HUES64 (cell line): Measurements from ENCODE around the gene EDN2.

Experiments used
- H3K27ac ChIP-seq: 2 replicates; pipeline ENCODE4 v1.7.0; 2013; ENCODE audit warnings: low read depth, low read length, inconsistent platforms
- H3K27me3 ChIP-seq: 2 replicates; pipeline ENCODE4 v1.6.1; 2013; ENCODE audit warnings: mild to moderate bottlenecking, low read length; ENCODE audit not compliant: insufficient read depth
- H3K36me3 ChIP-seq: 2 replicates; pipeline ENCODE4 v1.6.1; 2013; ENCODE audit warnings: mild to moderate bottlenecking, low read length; ENCODE audit not compliant: insufficient read depth
- H3K4me1 ChIP-seq: 2 replicates; pipeline ENCODE4 v1.6.1; 2013; ENCODE audit warnings: mild to moderate bottlenecking, low read length, moderate library complexity; ENCODE audit not compliant: insufficient read depth
- H3K4me3 ChIP-seq: 2 replicates; pipeline ENCODE4 v1.5.1; 2013; ENCODE audit warnings: mild to moderate bottlenecking, low read length, moderate library complexity
- H3K9ac ChIP-seq: 2 replicates; pipeline ENCODE4 v1.6.1; 2013; ENCODE audit warnings: mild to moderate bottlenecking, low read depth, low read length
- H3K9me3 ChIP-seq: 2 replicates; pipeline ENCODE4 v1.6.1; 2013; ENCODE audit warnings: low read depth, low read length; ENCODE audit not compliant: insufficient read depth
- WGBS: fragments of 150-250, 120-280 bp; methylation state at CpG from one replicate; pipeline ENCODE4 v1.1.7; 2013; ENCODE audit warnings: missing lambda C conversion rate; 5-methylcytosine and 5-hydroxymethylcytosine counted together

EDN2 gene

DNA sequence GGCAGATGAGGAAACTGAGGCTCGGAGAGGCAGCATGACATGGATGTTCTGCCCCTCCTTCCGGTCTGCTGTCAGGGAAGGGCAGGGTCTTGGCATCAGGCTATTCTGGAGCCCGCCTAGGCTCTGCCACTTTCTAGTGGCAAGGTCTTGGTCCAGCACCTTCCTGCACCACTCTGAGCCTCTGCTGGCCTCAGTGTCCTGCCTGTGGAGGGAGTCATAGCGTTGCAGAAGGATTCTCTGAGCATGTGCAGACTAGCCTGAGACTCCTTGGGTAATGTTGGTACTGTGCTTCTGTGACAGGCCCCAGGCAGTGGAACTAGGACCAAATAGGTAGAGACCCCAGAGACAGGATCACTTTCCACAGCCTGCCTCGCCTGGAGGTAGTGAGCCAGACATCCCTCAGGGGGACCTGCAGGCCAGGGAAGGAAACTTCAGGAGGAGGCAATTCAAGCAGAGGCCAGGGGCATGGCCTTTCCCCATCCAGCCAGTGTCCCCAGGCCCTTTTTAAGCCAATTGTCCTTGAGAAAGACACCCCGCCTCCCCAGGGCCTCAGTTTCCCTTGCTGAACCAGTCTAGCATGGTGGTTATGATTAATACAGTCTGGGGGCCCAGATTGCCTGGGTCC lies 10.6 kb downstream of the EDN2 start:
- H3K4me1 ChIP-seq = no peaks in the 10 kb centered on the region; the same call in 1 of the 2 replicates
- no peak overlapping the region for H3K9ac ChIP-seq
- H3K4me3 ChIP-seq = no peak overlapping the region
- WGBS = 93% methylated on average over 6 of the region's 6 CpGs
- H3K27me3 ChIP-seq = no peaks in the 10 kb centered on the region
- no peaks in the 10 kb centered on the region for H3K9me3 ChIP-seq
- no peaks in the 10 kb centered on the region for H3K36me3 ChIP-seq
- no peak overlapping the region for H3K27ac ChIP-seq

DNA sequence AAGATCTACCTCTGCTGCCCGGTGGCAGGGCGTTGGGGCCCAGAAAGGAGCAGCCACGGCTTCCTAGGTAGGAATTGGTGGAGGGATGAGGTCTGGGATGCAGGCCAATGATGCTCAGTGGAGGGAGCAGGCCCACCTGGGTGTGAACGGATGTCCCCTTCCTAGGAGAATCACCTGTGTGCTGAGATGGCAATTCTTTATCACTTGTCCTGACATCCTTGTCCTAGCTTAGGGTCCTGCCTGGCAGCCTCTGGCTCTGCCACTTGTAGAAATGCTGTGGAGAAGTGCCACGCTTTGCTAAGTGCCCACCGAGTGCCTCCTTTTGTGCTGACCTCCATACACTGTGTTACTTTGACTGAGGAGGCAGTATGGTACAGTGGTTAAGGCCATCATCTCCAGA lies 12.8 kb downstream of the EDN2 start:
- Histone ChIP-seq H3K9me3 (no peaks in the 10 kb centered on the region), H3K9ac (no peak overlapping the region), H3K27ac (no peak overlapping the region), H3K36me3 (no peaks in the 10 kb centered on the region), H3K4me3 (no peak overlapping the region), H3K4me1 (no peaks in the 10 kb centered on the region; the same call in 1 of the 2 replicates), H3K27me3 (no peaks in the 10 kb centered on the region)
- WGBS = 90% methylated on average over 6 of the region's 6 CpGs

DNA sequence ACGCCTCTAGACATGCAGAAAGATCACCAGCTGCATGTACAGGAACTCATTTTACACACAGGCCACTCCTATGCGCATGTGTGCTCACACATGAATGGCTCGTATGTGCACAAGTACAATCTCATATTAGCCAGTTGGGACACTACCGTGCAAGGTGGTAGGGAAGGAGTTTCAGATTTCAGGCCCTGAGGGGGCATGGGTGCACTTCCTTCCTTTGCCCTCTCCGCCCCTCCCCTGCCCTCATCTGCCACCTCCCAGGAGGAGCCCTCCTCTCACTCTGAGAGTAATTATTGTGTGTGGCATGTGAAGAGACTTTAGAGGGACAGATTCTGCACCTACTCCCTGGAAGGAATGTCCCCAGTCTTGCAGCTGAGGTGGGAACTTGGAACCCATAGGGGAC lies 14.8 kb downstream of the EDN2 start:
- no peak overlapping the region for H3K27ac ChIP-seq

DNA sequence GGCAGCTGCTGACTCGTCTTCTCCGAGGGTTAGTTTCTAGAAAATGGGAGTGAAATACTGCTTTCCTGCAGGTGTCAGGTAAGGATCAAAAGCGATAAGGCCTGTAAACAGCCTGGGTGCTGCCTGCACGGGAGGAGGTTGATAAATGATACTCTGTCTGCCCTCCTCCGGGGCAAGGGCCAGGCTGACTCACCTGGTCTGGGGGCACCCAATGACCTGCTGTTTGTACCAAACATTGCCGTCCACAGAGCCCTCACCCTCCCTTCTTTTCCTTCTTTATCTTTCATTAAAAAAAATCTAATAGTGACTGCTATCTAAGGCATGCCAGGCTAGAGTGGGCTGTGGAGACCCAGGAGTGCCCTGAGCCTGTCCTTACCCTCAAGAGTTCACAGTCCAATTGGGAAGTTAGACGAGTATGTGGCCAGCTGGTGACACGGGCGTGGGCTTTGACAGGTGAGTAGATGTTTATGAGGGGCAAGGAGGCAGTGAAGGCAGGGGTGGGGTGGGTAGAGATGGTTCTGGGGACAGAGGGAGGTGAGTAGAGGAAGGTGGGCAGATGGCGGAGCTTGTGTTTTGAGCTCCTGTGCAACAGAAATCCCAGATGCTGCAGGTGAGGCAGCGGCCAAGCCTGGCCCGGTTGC lies 16.2 kb downstream of the EDN2 start:
- no peaks in the 10 kb centered on the region for H3K9me3 ChIP-seq
- H3K4me3 ChIP-seq = no peak overlapping the region
- no peaks in the 10 kb centered on the region for H3K27me3 ChIP-seq
- no peaks in the 10 kb centered on the region for H3K36me3 ChIP-seq
- H3K4me1 ChIP-seq = no peaks in the 10 kb centered on the region
- no peak overlapping the region for H3K27ac ChIP-seq
- no peak overlapping the region for H3K9ac ChIP-seq
- 92% methylated on average over 12 of the region's 12 CpGs for WGBS

More for the DNA sequence above, 14.8 kb downstream of the EDN2 start:
- no peaks in the 10 kb centered on the region for H3K36me3 ChIP-seq
- no peak overlapping the region for H3K4me3 ChIP-seq
- H3K4me1 ChIP-seq = no peaks in the 10 kb centered on the region; the same call in 1 of the 2 replicates
- WGBS = 67% methylated on average over 4 of the region's 5 CpGs
- no peak overlapping the region for H3K9ac ChIP-seq
- no peaks in the 10 kb centered on the region for H3K9me3 ChIP-seq
- H3K27me3 ChIP-seq = no peaks in the 10 kb centered on the region

DNA sequence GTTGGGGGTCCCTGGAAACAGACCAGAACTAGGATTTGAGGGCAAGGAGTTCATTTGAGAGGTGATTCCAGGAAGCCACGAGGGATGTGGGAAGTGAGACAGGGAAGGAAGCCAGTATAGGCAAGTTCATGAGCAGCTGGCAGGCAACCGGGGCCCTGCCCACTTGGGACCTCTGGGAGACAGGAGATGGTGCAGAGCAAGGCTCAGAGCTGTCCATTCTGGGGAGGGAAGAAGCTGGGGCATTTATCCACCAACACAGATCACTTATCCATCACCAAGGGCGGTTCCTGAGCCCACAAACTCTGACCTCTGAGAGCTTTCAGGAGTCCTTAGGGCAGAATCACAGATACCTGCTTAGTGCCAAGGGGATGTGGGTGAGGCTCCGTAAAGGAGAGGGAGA lies 16.8 kb downstream of the EDN2 start:
- no peak overlapping the region for H3K27ac ChIP-seq
- no peak overlapping the region for H3K4me3 ChIP-seq
- no peaks in the 10 kb centered on the region for H3K4me1 ChIP-seq
- H3K9me3 ChIP-seq = no peaks in the 10 kb centered on the region
- 81% methylated on average over 4 of the region's 4 CpGs for WGBS
- H3K9ac ChIP-seq = no peak overlapping the region
- no peaks in the 10 kb centered on the region for H3K36me3 ChIP-seq
- H3K27me3 ChIP-seq = no peaks in the 10 kb centered on the region

DNA sequence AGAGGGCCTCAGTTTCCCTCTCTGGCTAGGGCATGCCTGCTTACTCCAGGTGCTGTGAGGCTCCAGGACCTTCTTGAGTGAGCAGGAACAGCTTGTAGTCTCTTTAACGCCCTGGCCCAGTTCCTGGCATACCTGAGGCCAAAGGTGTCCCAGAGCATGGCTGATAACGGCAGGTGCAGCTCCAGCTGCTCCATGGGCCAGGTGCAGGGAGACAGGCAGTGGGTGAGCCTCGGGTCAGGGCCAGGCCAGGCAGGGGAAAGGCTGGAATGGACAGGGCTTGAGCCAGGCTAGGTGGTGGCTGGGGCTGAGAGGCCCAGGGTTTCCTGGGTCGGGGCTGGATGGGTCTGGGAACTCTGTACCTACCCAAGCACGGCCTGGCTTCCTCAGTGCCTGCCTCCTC lies 18.3 kb downstream of the EDN2 start:
- Histone ChIP-seq H3K9ac (no peak overlapping the region), H3K9me3 (no peaks in the 10 kb centered on the region), H3K36me3 (no peaks in the 10 kb centered on the region), H3K4me1 (no peaks in the 10 kb centered on the region), H3K27ac (no peak overlapping the region), H3K27me3 (no peaks in the 10 kb centered on the region), H3K4me3 (no peak overlapping the region)
- WGBS = 90% methylated on average over 5 of the region's 5 CpGs

DNA sequence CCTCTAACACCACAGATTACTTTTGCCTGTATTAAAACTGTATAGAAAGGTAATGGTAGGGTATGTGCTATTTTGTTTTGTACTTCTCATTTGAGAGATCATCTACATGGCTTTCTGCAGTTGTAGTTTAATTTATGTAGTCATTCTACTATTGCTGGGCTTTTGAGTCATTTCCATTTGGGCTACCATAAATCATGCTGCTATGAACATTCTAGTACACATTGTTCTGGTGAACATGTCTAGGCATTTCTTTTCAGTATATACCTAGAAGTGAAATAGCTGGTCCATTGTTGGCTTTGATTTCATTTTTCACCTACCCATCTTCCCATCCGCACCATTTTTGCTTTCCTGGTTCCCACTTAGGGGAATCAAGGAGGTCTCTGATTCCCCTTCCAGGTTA lies 18.7 kb downstream of the EDN2 start:
- Histone ChIP-seq H3K4me3 (no peak overlapping the region), H3K9ac (no peak overlapping the region), H3K36me3 (no peaks in the 10 kb centered on the region), H3K4me1 (no peaks in the 10 kb centered on the region), H3K27me3 (no peaks in the 10 kb centered on the region), H3K9me3 (no peaks in the 10 kb centered on the region), H3K27ac (no peak overlapping the region)
- WGBS = 94% methylated on average over 1 of the region's 1 CpG

DNA sequence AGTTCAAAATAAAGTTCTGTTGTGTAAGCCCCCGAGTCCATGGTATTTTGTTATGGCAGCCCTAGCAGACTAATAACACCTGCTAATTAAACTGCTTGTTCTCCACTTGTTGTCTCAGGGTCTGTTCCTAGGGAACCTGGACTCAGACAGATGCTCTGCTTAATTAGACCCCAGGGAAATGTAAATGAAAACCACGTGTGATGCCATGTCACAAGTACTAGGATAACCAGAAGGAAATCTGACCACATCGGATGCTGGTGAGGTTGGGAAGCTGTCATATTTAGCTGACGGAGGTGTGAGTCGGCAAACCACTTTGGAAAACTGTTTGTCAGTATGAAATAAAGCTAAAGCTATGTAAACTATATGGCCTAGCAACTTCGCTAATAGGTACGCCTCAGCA lies 19.6 kb downstream of the EDN2 start:
- Histone ChIP-seq H3K9me3 (no peaks in the 10 kb centered on the region), H3K27ac (no peak overlapping the region), H3K4me3 (no peak overlapping the region), H3K9ac (no peak overlapping the region), H3K36me3 (no peaks in the 10 kb centered on the region), H3K4me1 (no peaks in the 10 kb centered on the region), H3K27me3 (no peaks in the 10 kb centered on the region)
- WGBS = 86% methylated on average over 7 of the region's 7 CpGs

DNA sequence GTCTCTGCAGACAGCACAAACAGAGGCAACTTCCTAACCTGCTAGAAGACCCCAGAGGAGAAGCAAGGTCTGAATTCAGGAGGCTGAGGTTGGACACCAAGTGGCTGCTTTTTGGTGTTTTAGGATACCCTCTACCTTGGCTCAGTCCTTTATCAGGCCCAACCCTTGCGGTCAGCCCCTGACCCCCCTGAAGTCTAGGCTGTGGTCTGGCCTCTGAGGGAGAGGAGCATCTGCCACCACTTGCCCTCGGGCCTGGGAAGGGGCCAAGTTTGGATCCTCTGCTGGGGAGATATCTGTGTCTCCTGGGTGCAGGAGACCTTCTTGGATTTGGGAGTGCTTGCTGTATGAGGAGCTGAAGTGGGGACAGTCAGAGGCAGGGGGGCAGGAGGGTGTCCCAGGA lies 21.0 kb downstream of the EDN2 start:
- Histone ChIP-seq H3K9ac (no peak overlapping the region), H3K4me1 (no peaks in the 10 kb centered on the region), H3K27ac (no peak overlapping the region), H3K36me3 (no peaks in the 10 kb centered on the region), H3K4me3 (no peak overlapping the region), H3K27me3 (no peaks in the 10 kb centered on the region), H3K9me3 (no peaks in the 10 kb centered on the region)
- WGBS = 96% methylated on average over 2 of the region's 2 CpGs

DNA sequence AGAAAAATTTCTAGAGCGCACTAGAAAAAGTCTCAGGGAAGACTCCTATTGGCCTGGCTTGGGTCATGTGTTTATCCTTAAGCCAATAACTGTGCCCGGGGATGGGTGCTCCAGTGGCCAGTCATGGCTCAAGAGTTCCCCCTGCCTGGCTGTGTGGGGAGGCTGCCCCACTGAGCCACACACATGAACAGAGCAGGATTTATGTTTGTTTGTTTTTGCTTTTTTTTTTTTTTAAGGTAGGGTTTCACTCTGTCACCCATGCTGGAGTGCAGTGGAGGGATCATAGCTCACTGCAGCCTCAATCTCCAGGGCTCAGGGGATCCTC lies 21.8 kb downstream of the EDN2 start:
- Histone ChIP-seq H3K27me3 (no peaks in the 10 kb centered on the region), H3K4me3 (no peak overlapping the region), H3K36me3 (no peaks in the 10 kb centered on the region), H3K27ac (no peak overlapping the region), H3K4me1 (no peaks in the 10 kb centered on the region; the same call in 1 of the 2 replicates), H3K9ac (no peak overlapping the region), H3K9me3 (no peaks in the 10 kb centered on the region)
- 97% methylated on average over 2 of the region's 2 CpGs for WGBS

DNA sequence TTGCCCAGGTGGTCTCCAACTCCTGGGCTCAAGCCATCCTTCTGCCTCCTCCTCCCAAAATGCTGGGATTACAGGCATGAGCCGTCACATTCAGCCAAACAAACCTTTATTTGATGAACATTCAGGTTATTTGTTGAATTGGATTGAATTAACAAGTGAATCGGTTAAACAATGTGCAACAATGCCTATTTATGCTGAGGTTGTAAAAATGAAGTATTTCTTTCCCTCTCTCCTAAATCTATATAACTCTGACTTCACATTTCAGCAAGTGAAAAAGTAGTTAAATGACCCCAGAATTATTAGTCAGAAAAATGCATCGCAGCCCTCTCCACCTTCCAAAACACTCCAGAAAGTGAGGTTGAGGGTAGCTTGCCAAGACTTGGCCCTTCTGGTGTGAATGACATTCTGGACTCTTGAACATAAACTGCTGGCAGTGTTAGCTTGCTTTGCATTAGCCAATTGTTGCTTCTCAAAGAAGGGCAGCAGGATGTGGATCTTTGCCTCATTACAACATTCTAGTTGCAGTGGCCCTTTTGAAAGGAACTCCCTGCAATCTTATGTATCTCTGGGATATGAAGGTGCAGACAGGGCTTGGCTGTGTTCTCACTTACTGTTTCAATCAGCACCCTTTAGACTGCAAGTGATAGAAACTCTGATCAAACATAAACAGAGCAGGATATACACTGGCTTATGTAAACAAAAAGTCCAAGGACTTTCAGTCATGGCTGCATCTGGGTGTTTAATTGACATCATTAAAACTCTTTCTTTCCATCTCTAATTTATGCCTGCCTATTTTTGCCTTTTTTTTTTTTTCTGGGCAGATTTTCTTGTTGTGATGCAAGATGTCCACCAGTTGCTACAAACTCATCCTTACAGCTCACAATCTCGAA lies 22.4 kb downstream of the EDN2 start:
- Histone ChIP-seq H3K4me3 (no peak overlapping the region), H3K27me3 (no peaks in the 10 kb centered on the region), H3K4me1 (no peaks in the 10 kb centered on the region; the same call in 1 of the 2 replicates), H3K9ac (no peak overlapping the region), H3K9me3 (no peaks in the 10 kb centered on the region), H3K36me3 (no peaks in the 10 kb centered on the region), H3K27ac (no peak overlapping the region)
- WGBS = 96% methylated on average over 1 of the region's 4 CpGs
